DMS114 treated with DMSO at 0.1 percent for 48 hours (cell line): ENCODE measurements around the gene OR9G4.

Experiments
- DNase-seq: peaks from one replicate; lab custom pipeline; 2025; ENCODE audit not compliant: unreplicated experiment; lab: John Stamatoyannopoulos, UW

The OR9G4 gene

DNA sequence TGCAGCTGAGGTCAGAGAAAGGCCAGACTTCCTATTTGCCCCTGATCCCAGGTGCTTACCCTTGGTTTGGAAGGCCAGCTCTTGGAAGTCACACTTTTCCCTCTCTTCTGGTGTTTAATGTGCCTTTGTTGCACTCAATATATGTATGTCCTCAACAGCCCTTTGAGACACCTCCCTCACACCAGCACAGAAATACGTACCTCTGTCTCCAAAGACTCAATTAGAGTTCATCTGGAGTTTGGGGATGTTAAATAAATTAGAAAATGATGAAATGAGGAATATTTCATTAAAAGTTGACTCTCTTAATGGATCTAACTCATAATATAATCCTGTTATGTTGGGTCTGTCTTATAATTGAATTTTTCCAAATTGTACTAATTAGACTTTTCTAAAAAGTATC lies at the start of gene OR9G4:
Gene OR9G4 (minus strand): TSS at position 101 of the 400 bp plus-strand sequence. CDS start 4,931 bp downstream, outside the sequence.
- no peak for DNase-seq

- DNase-seq: no peak
These were observed 35.0 kb upstream of the OR9G4 start for GRCh38 chr11:56783448-56784041.

- no peak for DNase-seq
These were observed 33.8 kb upstream of the OR9G4 start for GRCh38 chr11:56782167-56782847.

DNA sequence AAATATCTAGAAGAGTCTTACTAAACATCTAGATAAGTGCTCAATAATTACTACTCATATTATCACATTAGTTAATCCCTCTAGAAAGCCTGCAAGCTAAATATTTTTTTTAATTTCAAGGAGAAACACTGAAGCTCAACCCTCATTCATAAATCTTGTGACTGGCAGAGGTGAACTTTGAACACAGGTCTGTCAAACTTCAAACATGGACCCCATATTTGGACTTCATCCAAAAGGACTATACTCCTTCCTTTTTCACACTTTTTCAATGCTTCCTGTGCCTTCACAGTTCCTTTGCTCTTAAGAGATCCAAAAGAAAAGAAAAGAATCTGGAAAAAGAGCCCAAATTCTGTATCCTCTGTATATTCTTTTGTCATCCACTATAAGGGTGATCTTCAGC lies 28.3 kb upstream of the OR9G4 start:
- no peak for DNase-seq

GRCh38 chr11:56764976-56765375 lies 16.5 kb upstream of the OR9G4 start:
- DNase-seq: no peak

- DNase-seq: no peak
These were observed 3.0 kb upstream of the OR9G4 start for GRCh38 chr11:56751480-56751879.

DNA sequence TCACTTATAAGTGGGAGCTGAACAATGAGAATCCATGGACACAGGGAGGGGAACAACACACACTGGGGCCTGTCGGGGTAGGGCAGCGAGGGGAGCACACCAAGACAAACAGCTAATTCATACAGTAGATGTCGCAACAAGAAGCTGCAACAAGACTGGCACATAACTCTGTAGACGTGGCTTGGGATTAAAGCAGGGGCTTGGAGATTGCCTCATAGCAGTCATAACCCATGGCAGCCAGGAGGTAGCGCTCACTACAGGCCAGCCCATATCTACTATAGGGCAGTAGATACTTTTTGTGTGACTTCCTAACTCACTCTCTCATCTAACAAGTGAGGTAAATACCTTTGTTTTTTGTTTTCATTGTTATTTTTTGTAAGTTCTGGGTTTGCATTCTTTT lies 1.7 kb upstream of the OR9G4 start:
- DNase-seq: no peak

DNA sequence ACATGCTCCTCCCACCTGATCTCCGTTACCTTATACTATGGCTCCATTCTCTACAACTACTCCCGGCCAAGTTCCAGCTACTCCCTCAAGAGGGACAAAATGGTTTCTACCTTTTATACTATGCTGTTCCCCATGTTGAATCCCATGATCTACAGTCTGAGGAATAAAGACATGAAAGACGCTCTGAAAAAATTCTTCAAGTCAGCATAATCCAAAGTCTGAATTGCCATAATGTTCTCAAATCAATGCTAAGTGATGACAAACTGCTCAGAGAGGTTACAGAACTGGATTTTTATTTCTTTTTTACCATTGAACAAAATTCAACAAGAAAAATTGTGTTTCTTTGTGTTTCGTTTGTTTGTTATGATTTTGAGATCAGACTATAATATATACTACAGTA lies 7.6 kb downstream of the OR9G4 start:
- no peak for DNase-seq

DNA sequence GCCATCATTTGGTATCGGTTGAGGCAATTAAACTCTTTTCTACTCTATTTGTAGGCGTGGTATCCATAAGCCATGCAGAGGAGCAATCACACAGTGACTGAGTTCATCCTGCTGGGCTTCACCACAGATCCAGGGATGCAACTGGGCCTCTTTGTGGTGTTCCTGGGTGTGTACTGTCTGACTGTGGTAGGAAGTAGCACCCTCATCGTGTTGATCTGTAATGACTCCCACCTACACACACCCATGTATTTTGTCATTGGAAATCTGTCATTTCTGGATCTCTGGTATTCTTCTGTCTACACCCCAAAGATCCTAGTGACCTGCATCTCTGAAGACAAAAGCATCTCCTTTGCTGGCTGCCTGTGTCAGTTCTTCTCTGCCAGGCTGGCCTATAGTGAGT lies 8.4 kb downstream of the OR9G4 start:
- DNase-seq: no peak

DNA sequence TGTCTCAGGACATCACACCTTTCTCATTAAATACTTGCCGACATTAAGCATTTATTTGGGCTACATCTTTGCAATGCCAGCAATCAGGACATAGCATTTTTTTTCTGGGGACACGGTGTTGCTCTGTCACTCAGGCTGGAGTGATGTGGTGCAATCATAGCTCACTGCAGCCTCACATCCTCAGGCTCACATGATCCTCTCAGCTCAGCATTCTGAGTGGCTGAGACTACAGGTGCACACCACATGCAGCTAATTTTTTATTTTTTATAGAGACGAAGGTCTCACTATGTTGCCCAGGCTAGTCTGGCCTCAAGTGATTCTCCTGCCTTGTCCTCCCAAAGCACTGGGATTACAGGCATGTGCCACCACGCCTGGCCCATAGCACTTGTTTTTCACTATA lies 28.0 kb downstream of the OR9G4 start:
- DNase-seq: no peak

DNA sequence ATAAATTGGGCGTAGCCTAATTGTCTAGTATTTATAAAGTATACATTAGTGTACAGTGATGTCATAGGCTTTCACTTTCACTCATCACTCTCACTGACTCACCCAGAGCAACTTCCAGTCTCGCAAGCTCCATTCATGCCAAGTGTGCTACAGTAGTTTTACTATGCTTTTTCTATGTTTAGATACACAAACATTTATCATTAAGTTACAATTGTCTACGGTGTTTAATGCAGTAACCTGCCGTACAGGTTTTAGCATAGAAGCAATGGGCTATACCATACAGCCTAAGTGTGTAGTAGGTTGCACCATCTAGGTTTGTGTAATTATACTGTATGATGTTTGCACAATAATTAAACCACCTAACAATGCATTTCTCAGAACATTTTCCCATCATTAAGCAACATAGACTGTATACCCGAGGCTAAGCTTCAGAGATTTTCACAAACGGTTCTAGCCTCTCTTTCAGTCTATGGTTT lies 32.1 kb downstream of the OR9G4 start:
- no peak for DNase-seq

DNA sequence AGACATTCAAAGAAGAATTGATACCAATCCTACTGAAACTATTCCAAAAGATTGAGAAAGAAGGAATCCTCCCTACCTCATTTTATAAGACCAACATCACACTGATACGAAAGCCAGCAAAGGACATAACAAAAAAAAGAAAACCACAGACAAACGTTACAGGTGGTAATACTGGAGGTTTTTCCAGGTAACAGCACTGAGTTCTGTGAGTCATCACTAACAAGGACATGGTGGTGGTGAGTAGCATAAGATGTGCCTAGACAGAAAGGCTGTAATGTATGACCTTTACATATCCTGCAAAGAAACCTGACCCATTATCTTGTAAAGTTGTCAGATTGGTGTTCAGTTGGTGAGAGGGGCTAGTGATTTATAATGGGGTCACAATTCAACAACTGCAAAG lies 34.3 kb downstream of the OR9G4 start:
- DNase-seq: no peak

DNA sequence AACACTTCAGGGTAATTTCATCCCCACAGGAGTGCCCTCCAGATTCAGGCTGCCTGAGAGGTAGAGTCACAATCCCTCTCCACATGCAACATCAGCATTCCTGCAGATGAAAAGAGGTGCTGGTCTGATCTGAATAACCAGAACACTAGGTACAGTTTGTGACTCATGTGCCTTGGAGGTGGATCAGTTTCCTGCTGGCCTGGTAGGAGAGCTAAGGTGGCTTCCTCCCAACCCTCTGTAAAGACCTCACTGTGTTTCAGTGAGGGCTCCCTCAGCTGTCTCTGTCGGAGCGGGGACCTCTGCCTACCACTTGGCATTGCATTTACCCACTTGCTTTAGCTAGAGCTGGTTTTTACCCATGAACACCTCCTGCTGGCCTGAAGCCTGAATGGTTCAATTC lies 42.0 kb downstream of the OR9G4 start:
- no peak for DNase-seq

- DNase-seq: no peak
These were observed 42.6 kb downstream of the OR9G4 start for GRCh38 chr11:56705784-56706396.

DNA sequence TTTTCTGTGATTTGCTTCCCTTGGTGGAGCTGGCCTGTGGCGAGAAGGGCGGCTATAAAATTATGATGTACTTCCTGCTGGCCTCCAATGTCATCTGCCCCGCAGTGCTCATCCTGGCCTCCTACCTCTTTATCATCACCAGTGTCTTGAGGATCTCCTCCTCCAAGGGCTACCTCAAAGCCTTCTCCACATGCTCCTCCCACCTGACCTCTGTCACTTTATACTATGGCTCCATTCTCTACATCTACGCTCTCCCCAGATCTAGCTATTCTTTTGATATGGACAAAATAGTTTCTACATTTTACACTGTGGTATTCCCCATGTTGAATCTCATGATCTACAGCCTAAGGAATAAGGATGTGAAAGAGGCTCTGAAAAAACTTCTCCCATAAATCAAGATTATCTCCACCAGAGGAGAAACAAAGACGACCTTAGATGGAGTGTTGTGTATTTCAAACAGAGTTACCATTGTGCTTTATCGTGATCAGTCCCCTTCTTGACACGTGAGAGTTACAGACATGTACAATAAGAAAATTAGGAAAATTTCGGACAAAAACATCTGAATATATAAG lies 47.5 kb downstream of the OR9G4 start:
- DNase-seq: no peak

DNA sequence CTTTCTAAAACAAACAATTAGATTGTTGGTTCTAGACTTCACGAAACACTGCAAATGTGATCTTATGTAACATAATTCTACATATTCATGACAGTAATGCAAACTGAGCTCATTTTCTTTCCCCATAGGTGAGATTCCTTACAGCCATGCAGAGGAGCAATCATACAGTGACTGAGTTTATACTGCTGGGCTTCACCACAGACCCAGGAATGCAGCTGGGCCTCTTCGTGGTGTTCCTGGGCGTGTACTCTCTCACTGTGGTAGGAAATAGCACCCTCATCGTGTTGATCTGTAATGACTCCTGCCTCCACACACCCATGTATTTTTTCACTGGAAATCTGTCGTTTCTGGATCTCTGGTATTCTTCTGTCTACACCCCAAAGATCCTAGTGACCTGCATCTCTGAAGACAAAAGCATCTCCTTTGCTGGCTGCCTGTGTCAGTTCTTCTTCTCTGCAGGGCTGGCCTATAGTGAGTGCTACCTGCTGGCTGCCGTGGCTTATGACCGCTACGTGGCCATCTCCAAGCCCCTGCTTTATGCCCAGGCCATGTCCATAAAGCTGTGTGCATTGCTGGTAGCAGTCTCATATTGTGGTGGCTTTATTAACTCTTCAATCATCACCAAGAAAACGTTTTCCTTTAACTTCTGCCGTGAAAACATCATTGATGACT lies 48.1 kb downstream of the OR9G4 start:
- DNase-seq: no peak

GRCh38 chr11:56698795-56699194 lies 49.7 kb downstream of the OR9G4 start, which contains the start of gene OR9G1:
TSS of gene OR9G1 (plus strand) at chr11:56699095. CDS start at chr11:56700388, 1,293 bp downstream.
- DNase-seq: no peak

- no peak for DNase-seq
These were observed 55.1 kb downstream of the OR9G4 start for GRCh38 chr11:56693428-56693827.
